ENCODE results near the gene LY6G6D.

The LY6G6D gene

DNA sequence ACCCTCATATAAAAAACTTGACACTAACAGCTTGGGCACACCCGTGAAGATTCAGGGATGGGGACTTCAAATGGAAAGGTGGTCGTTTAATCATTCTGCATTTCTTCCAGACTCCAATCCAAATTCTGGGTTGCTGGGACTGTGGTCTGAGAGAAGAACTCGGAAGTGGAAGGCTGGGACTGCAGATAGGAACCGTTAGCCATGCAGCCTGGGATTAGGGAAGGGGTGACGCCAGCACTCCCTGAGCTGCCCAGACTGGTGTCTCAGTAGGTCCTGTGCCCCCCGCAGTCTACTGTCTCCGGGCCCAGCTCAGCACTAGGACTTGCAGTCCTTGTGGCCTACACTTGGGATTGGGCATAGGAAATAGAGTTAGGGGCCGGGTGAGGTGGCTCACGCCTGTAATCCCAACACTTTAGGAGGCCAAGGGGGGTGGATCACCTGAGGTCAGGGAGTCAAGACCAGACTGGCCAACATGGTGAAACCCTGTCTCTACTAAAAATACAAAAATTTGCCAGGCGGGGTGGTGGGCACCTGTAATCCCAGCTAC is 21.7 kb downstream of the LY6G6D start:
- no peak for DNase-seq (ENCODE audit: low spot score)

- peak; percentile 20 for DNase-seq (ENCODE audit: low spot score)
These were observed 22.3 kb downstream of the LY6G6D start for GRCh38 chr6:31737315-31737990.

DNA sequence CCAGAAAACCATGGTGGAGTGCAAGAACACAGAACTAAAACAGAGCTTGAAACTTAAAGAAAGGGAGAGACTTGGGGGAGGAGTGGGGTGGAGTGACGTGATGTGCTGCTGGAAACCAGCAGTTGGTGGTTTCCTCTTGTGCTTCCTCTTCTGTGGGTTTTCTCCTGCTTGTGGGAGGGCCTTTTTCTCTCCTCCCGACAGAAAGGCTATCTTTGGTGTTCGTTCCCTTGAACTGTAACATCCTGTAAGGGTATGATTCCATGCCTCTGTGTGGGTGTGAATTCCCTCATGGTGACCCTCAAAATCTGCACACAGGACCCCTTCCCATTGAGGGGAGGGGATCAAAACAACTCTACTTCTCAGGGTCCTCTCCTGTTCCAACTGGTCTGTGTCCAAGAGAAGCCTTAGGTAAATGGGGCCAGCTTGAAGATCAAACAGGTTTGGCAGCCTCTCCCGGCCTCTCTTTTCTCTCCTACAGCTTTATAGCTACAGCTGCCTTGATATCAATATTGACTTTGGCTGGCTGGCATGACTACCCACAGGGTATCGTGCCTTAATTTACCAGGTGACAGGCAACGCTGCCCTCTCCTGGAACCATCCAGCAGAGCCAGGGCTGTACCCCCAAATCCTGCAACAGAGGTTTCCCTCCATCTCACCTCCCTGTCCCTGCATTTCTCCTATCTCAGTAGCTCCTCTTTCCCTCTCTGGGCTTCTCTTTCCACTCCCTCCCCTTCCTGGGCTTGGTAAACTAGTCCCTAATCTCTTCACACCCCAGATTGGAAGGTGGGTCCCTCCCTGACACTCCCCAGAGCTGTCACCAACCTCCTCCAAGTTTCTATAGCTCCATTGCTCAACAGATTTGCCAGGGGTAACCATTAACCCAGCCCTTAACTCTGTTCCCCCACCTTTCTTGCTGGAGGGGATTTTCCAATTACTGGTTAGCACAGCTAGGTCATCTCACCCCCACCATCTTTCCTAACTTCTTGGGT is 23.1 kb downstream of the LY6G6D start:
- DNase-seq (ENCODE audit: low spot score) = peak; percentile 60

- peak; percentile 98 for DNase-seq (ENCODE audit: low spot score)
These were observed 24.7 kb downstream of the LY6G6D start, which contains the start of gene MSH5 for GRCh38 chr6:31739639-31740396. MSH5 (plus strand) TSS chr6:31740005; CDS start chr6:31740467, 462 bp downstream.

DNA sequence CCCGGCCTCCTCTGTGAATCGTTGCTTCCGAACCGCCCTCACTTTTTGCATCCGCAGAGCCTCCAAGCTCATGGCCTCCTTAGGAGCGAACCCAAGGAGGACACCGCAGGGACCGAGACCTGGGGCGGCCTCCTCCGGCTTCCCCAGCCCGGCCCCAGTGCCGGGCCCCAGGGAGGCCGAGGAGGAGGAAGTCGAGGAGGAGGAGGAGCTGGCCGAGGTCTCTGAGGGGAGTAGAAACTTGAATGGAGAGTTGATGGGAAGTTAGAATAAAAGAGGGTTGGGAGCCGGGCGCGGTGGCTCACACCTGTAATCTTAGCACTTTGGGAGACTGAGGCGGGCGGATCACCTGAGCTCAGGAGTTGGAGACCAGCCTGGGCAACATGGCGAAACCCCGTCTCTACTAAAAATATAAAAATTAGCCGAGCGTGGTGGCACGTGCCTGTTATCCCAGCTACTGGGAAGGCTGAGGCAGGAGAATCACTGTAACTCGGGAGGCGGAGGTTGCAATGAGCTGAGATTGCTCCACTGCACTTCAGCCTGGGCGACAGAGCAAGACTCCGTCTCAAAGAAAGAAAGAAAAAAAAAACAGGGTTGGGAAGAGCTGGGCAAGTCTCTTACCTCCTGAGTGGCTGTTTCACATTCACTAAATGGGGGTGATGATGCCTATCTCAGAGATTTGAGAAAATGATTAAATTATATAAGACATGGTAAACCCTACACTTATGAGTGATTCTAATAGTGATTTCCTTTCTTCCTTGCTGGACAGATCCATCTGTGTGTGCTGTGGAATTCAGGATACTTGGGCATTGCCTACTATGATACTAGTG is 25.5 kb downstream of the LY6G6D start:
- no peak for DNase-seq (ENCODE audit: low spot score)

DNA sequence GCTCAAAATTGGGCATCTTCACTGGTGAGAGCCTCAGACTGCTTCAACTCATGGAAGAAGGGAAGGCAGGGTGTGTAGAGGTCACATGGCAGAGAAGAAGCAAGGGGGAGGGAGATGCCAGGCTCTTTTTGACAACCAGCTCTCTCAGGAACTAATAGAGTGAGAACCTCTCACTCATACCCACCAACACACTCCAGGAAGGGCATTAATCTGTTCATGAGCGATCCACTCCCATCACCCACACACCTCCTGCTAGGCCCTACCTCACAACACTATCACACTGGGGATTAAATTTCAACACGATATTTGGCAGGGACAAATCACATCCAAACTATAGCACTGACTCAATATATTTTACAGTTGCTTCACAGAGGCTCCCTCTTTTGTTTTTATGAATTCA is 26.7 kb downstream of the LY6G6D start:
- no peak for DNase-seq (ENCODE audit: low spot score)

GRCh38 chr6:31742894-31743293 is 27.7 kb downstream of the LY6G6D start:
- no peak for DNase-seq (ENCODE audit: low spot score)

GRCh38 chr6:31744422-31744821 is 29.3 kb downstream of the LY6G6D start:
- DNase-seq (ENCODE audit: low spot score) = no peak

GRCh38 chr6:31749301-31750036 is 34.3 kb downstream of the LY6G6D start:
- no peak for DNase-seq (ENCODE audit: low spot score)

- no peak for DNase-seq (ENCODE audit: low spot score)
These were observed 35.4 kb downstream of the LY6G6D start for GRCh38 chr6:31750411-31751022.

DNA sequence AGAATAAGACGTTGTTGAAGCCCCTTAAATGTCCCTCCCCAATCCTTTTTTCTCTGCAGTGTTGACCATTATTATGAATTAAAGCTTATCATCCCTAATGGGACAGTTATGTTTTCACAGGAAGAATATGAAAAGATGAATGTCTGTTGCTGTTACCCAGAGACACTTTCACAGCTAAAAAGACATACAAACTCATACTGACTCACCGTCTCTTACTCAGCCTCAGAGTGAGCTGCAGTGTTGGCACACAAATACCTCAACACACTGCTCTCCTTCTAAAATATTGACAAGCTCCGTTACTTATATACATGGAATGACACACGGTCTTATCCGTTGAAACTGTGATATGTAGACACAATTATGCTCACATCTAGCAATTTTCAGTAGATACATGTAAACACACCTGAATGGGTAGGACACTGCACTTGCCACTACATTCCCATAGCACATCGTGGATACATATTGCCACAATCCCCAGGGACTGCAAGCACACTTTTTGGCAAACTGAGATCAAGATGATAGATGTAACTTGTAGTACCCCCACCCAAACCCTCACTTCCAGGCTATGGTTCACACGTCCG is 37.7 kb downstream of the LY6G6D start:
- DNase-seq (ENCODE audit: low spot score) = no peak

- no peak for DNase-seq (ENCODE audit: low spot score)
These were observed 43.1 kb downstream of the LY6G6D start for GRCh38 chr6:31758281-31758680.

GRCh38 chr6:31760790-31761189 is 45.6 kb downstream of the LY6G6D start:
- no peak for DNase-seq (ENCODE audit: low spot score)

GRCh38 chr6:31761343-31761742 is 46.2 kb downstream of the LY6G6D start:
- no peak for DNase-seq (ENCODE audit: low spot score)

- no peak for DNase-seq (ENCODE audit: low spot score)
These were observed 47.2 kb downstream of the LY6G6D start, which contains the start of gene SAPCD1 for GRCh38 chr6:31762356-31762755. SAPCD1 (plus strand) TSS chr6:31762656; CDS start chr6:31763055, 399 bp downstream.

GRCh38 chr6:31762878-31763618 is 47.9 kb downstream of the LY6G6D start:
- DNase-seq (ENCODE audit: low spot score) = no peak

GRCh38 chr6:31763619-31763940 is 48.4 kb downstream of the LY6G6D start:
- no peak for DNase-seq (ENCODE audit: low spot score)

- no peak for DNase-seq (ENCODE audit: low spot score)
These were observed 49.0 kb downstream of the LY6G6D start for GRCh38 chr6:31764198-31764597.

GRCh38 chr6:31765559-31765909 is 50.4 kb downstream of the LY6G6D start:
- DNase-seq (ENCODE audit: low spot score) = no peak
